HepG2 (cell line): ENCODE results near the gene PNPLA3. TPM values are rescaled to one million over a fixed set of nuclear protein-coding genes. Genes with fewer than 3 reads are reported as not detected.

Experiments
- ATF7 ChIP-seq, 2 experiments: fragments of 450-650 bp in 1 of 2; sonication (generic) in 1 of 2; formaldehyde crosslinking in 1 of 2; IDR thresholded peaks; 2 replicates each; pipeline versions ENCODE4 v1.4.0 to v1.6.1; 2016 to 2020; ENCODE audit warnings: antibody characterized with exemption in 1 of 2, mild to moderate bottlenecking in 1 of 2, missing genetic modification reagents in 1 of 2
- CEBPB ChIP-seq: IDR thresholded peaks from 2 replicates; pipeline ENCODE4 v1.6.1; 2011; ENCODE audit warnings: low read depth, low read length, improper control_type of control experiment, borderline replicate concordance
- ELF1 ChIP-seq: sonication (generic); formaldehyde crosslinking; IDR thresholded peaks from 2 replicates; pipeline ENCODE4 v1.4.0; 2020; ENCODE audit warnings: missing genetic modification reagents
- GATA4 ChIP-seq: sonication (generic); IDR thresholded peaks from 2 replicates; pipeline ENCODE4 v1.6.1; 2016; ENCODE audit warnings: antibody characterized with exemption, low read depth, borderline replicate concordance
- KDM6A ChIP-seq: IDR thresholded peaks from 2 replicates; pipeline ENCODE4 v1.6.1; 2016; ENCODE audit warnings: low read depth
- NCOA1 ChIP-seq: sonication (generic); formaldehyde crosslinking; IDR thresholded peaks from 2 replicates; pipeline ENCODE4 v1.9.0; 2021; ENCODE audit warnings: missing genetic modification reagents
- NFRKB ChIP-seq: fragments of 450-650 bp; IDR thresholded peaks from 2 replicates; pipeline ENCODE4 v1.6.1; 2017
- PCBP1 ChIP-seq: fragments of 200-400 bp; formaldehyde crosslinking; IDR thresholded peaks from 2 replicates; pipeline ENCODE4 v1.6.1; 2017; ENCODE audit warnings: mild to moderate bottlenecking, low read depth, low read length, borderline replicate concordance
- RBM22 ChIP-seq: fragments of 200-400 bp; formaldehyde crosslinking; optimal IDR thresholded peaks from 2 replicates; pipeline ENCODE3; 2017; ENCODE audit warnings: mild to moderate bottlenecking, low read length, moderate library complexity
- THAP11 ChIP-seq: IDR thresholded peaks from 2 replicates; pipeline ENCODE4 v1.6.1; 2016; ENCODE audit warnings: missing biosample characterization, missing genetic modification reagents
- ZBTB8A ChIP-seq: sonication (generic); formaldehyde crosslinking; IDR thresholded peaks from 2 replicates; pipeline ENCODE4 v1.4.0; 2020; ENCODE audit warnings: mild to moderate bottlenecking, low read depth, missing genetic modification reagents, borderline replicate concordance
- ZNF230 ChIP-seq: sonication (generic); formaldehyde crosslinking; IDR thresholded peaks from 2 replicates; pipeline ENCODE4 v1.4.0; 2020; ENCODE audit warnings: mild to moderate bottlenecking, missing genetic modification reagents
- ZNF333 ChIP-seq: sonication (generic); formaldehyde crosslinking; IDR thresholded peaks from 2 replicates; pipeline ENCODE4 v1.4.0; 2020; ENCODE audit warnings: mild to moderate bottlenecking, missing genetic modification reagents, borderline replicate concordance
- ZNF503 ChIP-seq: sonication (generic); formaldehyde crosslinking; IDR thresholded peaks from 2 replicates; pipeline ENCODE4 v1.4.0; 2020; ENCODE audit warnings: missing genetic modification reagents
- ZNF576 ChIP-seq: sonication (generic); formaldehyde crosslinking; IDR thresholded peaks from 2 replicates; pipeline ENCODE4 v1.4.0; 2020; ENCODE audit warnings: mild to moderate bottlenecking, missing genetic modification reagents
- ZNF746 ChIP-seq: sonication (generic); formaldehyde crosslinking; IDR thresholded peaks from 2 replicates; pipeline ENCODE4 v1.8.0; 2022; ENCODE audit warnings: mild to moderate bottlenecking, missing genetic modification reagents
- ZNF747 ChIP-seq: sonication (generic); formaldehyde crosslinking; IDR thresholded peaks from 2 replicates; pipeline ENCODE4 v1.8.1; 2023; ENCODE audit warnings: missing genetic modification reagents, mild to moderate bottlenecking, borderline replicate concordance
- ZSCAN12 ChIP-seq: sonication (generic); formaldehyde crosslinking; IDR thresholded peaks from 2 replicates; pipeline ENCODE4 v1.9.0; 2021; ENCODE audit warnings: mild to moderate bottlenecking, missing genetic modification reagents
- polyA plus RNA-seq, 8 experiments: library from polyadenylated mRNA; depleted of rRNA in 3 of 8; stranded (reverse) in 7 of 8; unstranded in 1 of 8; fragments of >200 nt; fragmentation: Illumina TruSeq in 4 of 8; extraction: Trizol in 4 of 8; gene quantifications; 2 replicates each; pipeline versions ENCODE4 v1.2.1 to v1.2.3, GENCODE V29; 2011 to 2016; ENCODE audit warnings: low read depth in 4 of 8, missing spikeins in 1 of 8, mixed read lengths in 1 of 8; ENCODE audit not compliant: insufficient read depth in 1 of 8
- total RNA-seq, 5 experiments: library from RNA; depleted of rRNA; stranded (reverse); fragments of >200 nt; fragmentation: Illumina TruSeq; extraction: Trizol; gene quantifications; 2 replicates each; pipeline ENCODE4 v1.2.3, GENCODE V29; 2016; ENCODE audit warnings: low read depth in 1 of 5
- TF ChIP-seq, protein P1 (sequence below): IDR thresholded peaks from 2 replicates; pipeline ENCODE4 v1.6.1; 2016; ENCODE audit warnings: mild to moderate bottlenecking
- TF ChIP-seq, protein P2 (sequence below): sonication (generic); formaldehyde crosslinking; IDR thresholded peaks from 2 replicates; pipeline ENCODE4 v1.5.1; 2020; ENCODE audit warnings: mild to moderate bottlenecking, missing genetic modification reagents, moderate library complexity
- TF ChIP-seq, protein P3 (sequence below): fragments of 450-650 bp; IDR thresholded peaks from 2 replicates; pipeline ENCODE4 v1.6.1; 2016
- TF ChIP-seq, protein P4 (sequence below): sonication (generic); formaldehyde crosslinking; IDR thresholded peaks from 2 replicates; pipeline ENCODE4 v1.8.1; 2023; ENCODE audit warnings: missing genetic modification reagents, mild to moderate bottlenecking, borderline replicate concordance

The PNPLA3 gene
- total and polyA plus RNA-seq, 2 of the 13 experiments (the other 11 are each of a cell fraction or from before 2014, with no cell fraction given): 16.9 to 19.8 TPM

DNA sequence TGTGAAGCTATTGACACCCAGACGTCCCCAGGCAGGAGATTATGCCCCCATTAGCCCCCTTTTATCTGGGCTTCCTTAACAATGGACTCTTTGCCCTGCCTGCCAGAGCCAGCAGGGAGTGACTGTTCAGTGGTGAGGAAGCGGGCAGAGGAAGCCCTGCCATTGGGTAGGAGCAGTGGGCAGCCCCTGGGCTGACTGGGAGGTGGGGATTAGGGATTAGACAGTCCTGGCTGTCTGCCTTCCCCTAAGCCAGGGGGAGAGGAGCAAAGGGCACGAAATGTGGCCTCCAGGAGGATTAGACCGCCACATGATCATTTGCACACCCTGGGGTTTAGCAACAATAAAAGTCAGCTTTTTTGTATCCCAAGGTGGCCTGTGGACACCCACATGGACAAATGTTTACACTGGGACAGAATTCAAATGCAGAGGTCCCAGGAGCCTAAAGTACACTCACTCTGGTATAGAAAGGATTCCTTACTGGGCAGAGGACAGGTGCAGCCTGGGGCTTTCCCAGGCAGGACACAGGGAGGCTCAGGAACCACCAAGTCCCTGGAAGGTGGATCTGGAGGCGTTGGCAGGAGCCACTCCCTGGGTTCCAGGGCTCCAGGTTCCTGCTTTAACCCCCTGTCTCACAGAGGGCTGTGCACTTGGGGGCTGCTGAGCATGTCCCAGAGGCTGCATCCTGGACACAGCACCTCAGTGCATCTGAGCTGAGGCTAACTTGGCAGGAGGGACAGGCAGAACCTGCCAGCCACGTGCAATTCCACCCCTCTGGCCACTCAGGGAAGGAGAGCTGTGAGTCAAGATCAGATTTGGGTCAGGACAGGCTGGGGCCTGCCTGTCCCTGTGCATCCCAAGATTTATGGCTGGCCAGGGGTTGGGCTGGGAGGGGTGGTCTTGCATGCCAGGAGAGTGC lies 2.1 kb downstream of the PNPLA3 start (continued):
- TF ChIP-seq, protein P1, sequence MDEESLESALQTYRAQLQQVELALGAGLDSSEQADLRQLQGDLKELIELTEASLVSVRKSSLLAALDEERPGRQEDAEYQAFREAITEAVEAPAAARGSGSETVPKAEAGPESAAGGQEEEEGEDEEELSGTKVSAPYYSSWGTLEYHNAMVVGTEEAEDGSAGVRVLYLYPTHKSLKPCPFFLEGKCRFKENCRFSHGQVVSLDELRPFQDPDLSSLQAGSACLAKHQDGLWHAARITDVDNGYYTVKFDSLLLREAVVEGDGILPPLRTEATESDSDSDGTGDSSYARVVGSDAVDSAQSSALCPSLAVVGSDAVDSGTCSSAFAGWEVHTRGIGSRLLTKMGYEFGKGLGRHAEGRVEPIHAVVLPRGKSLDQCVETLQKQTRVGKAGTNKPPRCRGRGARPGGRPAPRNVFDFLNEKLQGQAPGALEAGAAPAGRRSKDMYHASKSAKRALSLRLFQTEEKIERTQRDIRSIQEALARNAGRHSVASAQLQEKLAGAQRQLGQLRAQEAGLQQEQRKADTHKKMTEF (CRISPR knock-in tag): peak; percentile 50; the same call in 1 of the 2 replicates
- TF ChIP-seq ZNF503 (CRISPR knock-in tag) (peak; percentile 76; the same call in 1 of the 2 replicates), ELF1 (CRISPR knock-in tag) (peak; percentile 42; the same call in 1 of the 2 replicates), ZNF747 (CRISPR knock-in tag) (peak; percentile 85; the same call in 1 of the 2 replicates), KDM6A (peak; percentile 66), PCBP1 (no peak), ZBTB8A (CRISPR knock-in tag) (no peak), ZNF576 (CRISPR knock-in tag) (no peak), ATF7 (IDR thresholded peaks at IDR 0.05) (no peak), ATF7 (CRISPR knock-in tag; IDR thresholded peaks at IDR 0.05) (0 out of 2 replicates have a peak, but pooled peaks have one; percentile 29), CEBPB (peak; percentile 80), NFRKB (no peak), ZSCAN12 (CRISPR knock-in tag) (no peak), GATA4 (peak; percentile 27; the same call in 1 of the 2 replicates), ZNF333 (peak; percentile 43; the same call in 1 of the 2 replicates), ZNF746 (CRISPR knock-in tag) (peak; percentile 81), RBM22 (peak; percentile 93), THAP11 (CRISPR knock-in tag) (peak; percentile 20; the same call in 1 of the 2 replicates), ZNF230 (CRISPR knock-in tag) (no peak), NCOA1 (CRISPR knock-in tag) (peak; percentile 93; the same call in 1 of the 2 replicates)
- TF ChIP-seq, protein P2, sequence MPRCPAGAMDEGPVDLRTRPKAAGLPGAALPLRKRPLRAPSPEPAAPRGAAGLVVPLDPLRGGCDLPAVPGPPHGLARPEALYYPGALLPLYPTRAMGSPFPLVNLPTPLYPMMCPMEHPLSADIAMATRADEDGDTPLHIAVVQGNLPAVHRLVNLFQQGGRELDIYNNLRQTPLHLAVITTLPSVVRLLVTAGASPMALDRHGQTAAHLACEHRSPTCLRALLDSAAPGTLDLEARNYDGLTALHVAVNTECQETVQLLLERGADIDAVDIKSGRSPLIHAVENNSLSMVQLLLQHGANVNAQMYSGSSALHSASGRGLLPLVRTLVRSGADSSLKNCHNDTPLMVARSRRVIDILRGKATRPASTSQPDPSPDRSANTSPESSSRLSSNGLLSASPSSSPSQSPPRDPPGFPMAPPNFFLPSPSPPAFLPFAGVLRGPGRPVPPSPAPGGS: peak; percentile 30; the same call in 1 of the 2 replicates
- TF ChIP-seq, protein P3, sequence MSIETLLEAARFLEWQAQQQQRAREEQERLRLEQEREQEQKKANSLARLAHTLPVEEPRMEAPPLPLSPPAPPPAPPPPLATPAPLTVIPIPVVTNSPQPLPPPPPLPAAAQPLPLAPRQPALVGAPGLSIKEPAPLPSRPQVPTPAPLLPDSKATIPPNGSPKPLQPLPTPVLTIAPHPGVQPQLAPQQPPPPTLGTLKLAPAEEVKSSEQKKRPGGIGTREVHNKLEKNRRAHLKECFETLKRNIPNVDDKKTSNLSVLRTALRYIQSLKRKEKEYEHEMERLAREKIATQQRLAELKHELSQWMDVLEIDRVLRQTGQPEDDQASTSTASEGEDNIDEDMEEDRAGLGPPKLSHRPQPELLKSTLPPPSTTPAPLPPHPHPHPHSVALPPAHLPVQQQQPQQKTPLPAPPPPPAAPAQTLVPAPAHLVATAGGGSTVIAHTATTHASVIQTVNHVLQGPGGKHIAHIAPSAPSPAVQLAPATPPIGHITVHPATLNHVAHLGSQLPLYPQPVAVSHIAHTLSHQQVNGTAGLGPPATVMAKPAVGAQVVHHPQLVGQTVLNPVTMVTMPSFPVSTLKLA: peak; percentile 80
- TF ChIP-seq, protein P4, sequence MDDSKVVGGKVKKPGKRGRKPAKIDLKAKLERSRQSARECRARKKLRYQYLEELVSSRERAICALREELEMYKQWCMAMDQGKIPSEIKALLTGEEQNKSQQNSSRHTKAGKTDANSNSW (CRISPR knock-in tag): no peak
